CD4-positive, CD25-positive, alpha-beta regulatory T cell (primary cell): ENCODE results near the gene LHX5. TPM values are rescaled to one million over a fixed set of nuclear protein-coding genes. Genes with fewer than 3 reads are reported as not detected.
A peak's percentile ranks its signal among the peaks of the same experiment; 100 is the strongest.

ENCODE experiments used
- ATAC-seq, 2 donors: fragments of 150-1000 bp; cut with Tn5 transposase; one replicate each; pipeline ENCODE4 v1.10.0; 2021; ENCODE audit warnings: low read depth in 2 of 2, moderate number of reproducible peaks in 2 of 2, moderate library complexity in 1 of 2
- DNase-seq, 3 donors: peaks; one replicate each; pipeline versions ENCODE4 v3.0.0 to v3.0.0-alpha.2; 2012 to 2022; ENCODE audit warnings: mixed read lengths in 1 of 3
- H3K27ac ChIP-seq: one replicate; pipeline ENCODE4 v1.7.0; 2013; ENCODE audit warnings: mild to moderate bottlenecking, low read length; ENCODE audit not compliant: insufficient read depth, poor library complexity, severe bottlenecking
- H3K27me3 ChIP-seq: one replicate; pipeline ENCODE4 v1.7.0; 2013; ENCODE audit warnings: low read length; ENCODE audit not compliant: control insufficient read depth, insufficient read depth
- H3K36me3 ChIP-seq: one replicate; pipeline ENCODE4 v1.7.0; 2013; ENCODE audit warnings: mild to moderate bottlenecking, low read length, moderate library complexity; ENCODE audit not compliant: control insufficient read depth, insufficient read depth
- H3K4me1 ChIP-seq: 2 replicates; pipeline ENCODE4 v1.7.0; 2013; ENCODE audit warnings: mild to moderate bottlenecking, low read length; ENCODE audit not compliant: insufficient read depth, control insufficient read depth, poor library complexity, severe bottlenecking
- H3K4me3 ChIP-seq: one replicate; pipeline ENCODE4 v1.7.0; 2013; ENCODE audit warnings: low read depth, mild to moderate bottlenecking, low read length, moderate library complexity
- H3K9me3 ChIP-seq, 2 experiments: 1 replicate in 1 of 2; 2 replicates in 1 of 2; pipeline ENCODE4 v1.7.0; 2013; ENCODE audit warnings: low read length in 2 of 2, mild to moderate bottlenecking in 1 of 2, moderate library complexity in 1 of 2; ENCODE audit not compliant: control insufficient read depth in 2 of 2
- H3K27ac Mint-ChIP-seq, 3 donors: one replicate each; pipeline ENCODE4 v1.8.0; 2020 to 2022; ENCODE audit warnings: mild to moderate bottlenecking in 3 of 3, mixed read lengths in 3 of 3, moderate library complexity in 2 of 3
- H3K27me3 Mint-ChIP-seq: one replicate; pipeline ENCODE4 v1.8.0; 2022; ENCODE audit warnings: mild to moderate bottlenecking, mixed read lengths
- H3K36me3 Mint-ChIP-seq: one replicate; pipeline ENCODE4 v1.8.0; 2020; ENCODE audit warnings: mixed read lengths
- H3K4me1 Mint-ChIP-seq, 4 donors: one replicate each; pipeline ENCODE4 v1.8.0; 2020 to 2022; ENCODE audit warnings: mixed read lengths in 4 of 4, mild to moderate bottlenecking in 1 of 4
- H3K4me3 Mint-ChIP-seq, 4 donors: one replicate each; pipeline ENCODE4 v1.8.0; 2020 to 2022; ENCODE audit warnings: mild to moderate bottlenecking in 4 of 4, mixed read lengths in 4 of 4, moderate library complexity in 3 of 4
- H3K9me3 Mint-ChIP-seq, 7 donors: one replicate each; pipeline ENCODE4 v1.8.0; 2020 to 2022; ENCODE audit warnings: mixed read lengths in 7 of 7, mild to moderate bottlenecking in 3 of 7, moderate library complexity in 2 of 7
- polyA plus RNA-seq, 4 donors: library from polyadenylated mRNA; unstranded; fragments of 300-500 nt; fragmentation: Illumina TruSeq; gene quantifications; one replicate each; pipeline ENCODE4 v1.2.3, GENCODE V29; 2021
- total RNA-seq: library from RNA; stranded (reverse); gene quantifications from one replicate; pipeline ENCODE4 v1.2.3, GENCODE V29; 2022

Gene LHX5
- not detected for total RNA-seq
- polyA plus RNA-seq: not detected

DNA sequence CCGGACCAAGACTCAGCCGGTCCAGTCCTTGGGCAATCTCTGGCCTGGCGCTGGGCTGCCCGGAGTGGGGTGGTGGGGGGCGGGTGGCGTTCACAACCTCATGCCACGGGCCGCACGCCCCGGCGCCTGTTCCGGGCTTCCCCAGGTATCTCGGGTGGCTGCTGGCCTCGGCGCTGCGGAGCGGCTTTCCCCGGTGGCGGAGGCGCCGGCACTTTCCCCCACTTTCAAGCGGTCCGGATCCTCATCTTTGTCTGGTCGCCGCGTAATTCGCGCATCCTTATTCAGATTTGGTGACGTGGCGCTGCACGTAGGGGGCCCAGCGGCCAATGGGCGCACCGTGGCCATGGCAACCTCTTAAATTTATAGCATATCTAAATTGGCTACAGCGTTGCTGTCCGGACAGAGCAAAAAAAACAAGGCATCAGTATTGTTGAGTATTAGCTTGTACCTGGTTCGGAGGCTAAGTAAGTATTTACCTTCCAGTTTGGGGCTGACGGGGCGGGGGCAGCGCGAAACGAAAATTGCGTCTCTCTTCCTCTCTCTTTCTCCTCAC lies at the start of gene LHX5:
LHX5 (minus strand) TSS at position 253 of the 553 bp plus-strand sequence. CDS start 373 bp downstream, outside the sequence.
- Mint-ChIP-seq H3K4me1 (peaks cover 0 to 30% (median 8%) of the 10 kb centered on the region in 4 donors), H3K4me3 (no peak within 1 kb of the TSS), H3K27me3 (peaks cover 62% of the 10 kb centered on the region), H3K9me3 (peaks cover 0 to 5% (median 0%) of the 10 kb centered on the region in 7 donors), H3K27ac (no peak within 1 kb of the TSS), H3K36me3 (no peaks in the 10 kb centered on the region)
- no peaks in the 10 kb centered on the region for H3K9me3 ChIP-seq
- ATAC-seq (no peak), DNase-seq (no peak)
- H3K27me3 ChIP-seq: peaks cover 26% of the 10 kb centered on the region
- no peak within 1 kb of the TSS for H3K4me3 ChIP-seq
- H3K4me1 ChIP-seq: peaks cover 4% of the 10 kb centered on the region
- no peak within 1 kb of the TSS for H3K27ac ChIP-seq
- no peaks in the 10 kb centered on the region for H3K36me3 ChIP-seq

DNA sequence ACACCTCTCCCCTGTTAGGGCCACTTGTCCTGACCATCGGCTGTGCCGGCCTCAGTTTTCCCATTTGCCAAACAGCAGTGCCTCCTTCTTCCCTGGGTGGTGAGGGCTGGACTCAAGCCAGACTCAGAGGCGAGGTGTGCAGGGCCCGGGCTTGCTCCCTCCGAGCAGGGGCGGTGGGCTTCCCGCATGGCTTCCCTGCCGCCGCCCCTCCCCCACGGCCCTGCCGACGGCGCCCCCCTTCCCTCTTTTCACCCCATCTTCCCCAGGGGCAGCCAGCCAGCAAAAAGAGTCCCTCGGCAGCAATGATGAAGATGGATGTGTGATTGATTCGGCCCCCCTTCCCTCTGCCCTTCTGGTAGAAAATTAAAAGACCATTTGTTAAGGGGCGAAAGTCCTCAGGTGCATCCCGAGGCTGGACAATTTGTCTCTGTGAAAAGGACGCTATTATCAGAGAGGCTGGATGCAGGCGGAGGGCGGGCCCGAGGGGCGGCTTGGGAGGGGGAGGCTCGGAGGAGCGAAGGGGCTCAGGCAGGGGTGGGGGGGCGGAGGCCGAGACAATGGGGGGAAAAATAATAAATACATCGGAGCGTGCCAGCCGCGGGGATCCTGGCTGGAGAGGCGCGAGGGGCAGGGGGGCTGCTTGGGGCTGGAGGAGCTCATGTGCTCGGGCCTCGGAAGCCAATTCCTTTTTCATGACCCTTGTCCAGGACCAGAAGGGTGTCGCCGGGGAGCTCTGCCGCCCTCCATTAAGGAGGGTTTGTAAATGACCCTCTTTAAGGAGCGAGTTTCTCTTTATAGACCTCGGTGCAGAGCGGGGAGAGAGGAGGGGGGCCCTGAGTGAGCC lies 48.0 kb upstream of the LHX5 start:
- Mint-ChIP-seq H3K27ac (no peak overlapping the region), H3K36me3 (no peaks in the 10 kb centered on the region), H3K4me1 (peaks cover 0 to 5% (median 4%) of the 10 kb centered on the region in 4 donors), H3K9me3 (peaks cover 0 to 3% (median 0%) of the 10 kb centered on the region in 7 donors), H3K27me3 (peaks cover 54% of the 10 kb centered on the region), H3K4me3 (no peak overlapping the region)
- no peak overlapping the region for H3K27ac ChIP-seq
- H3K36me3 ChIP-seq: no peaks in the 10 kb centered on the region
- no peaks in the 10 kb centered on the region for H3K9me3 ChIP-seq
- H3K27me3 ChIP-seq: peaks cover 17% of the 10 kb centered on the region
- ATAC-seq (no peak), DNase-seq (no peak)
- no peak overlapping the region for H3K4me3 ChIP-seq
- no peaks in the 10 kb centered on the region for H3K4me1 ChIP-seq

DNA sequence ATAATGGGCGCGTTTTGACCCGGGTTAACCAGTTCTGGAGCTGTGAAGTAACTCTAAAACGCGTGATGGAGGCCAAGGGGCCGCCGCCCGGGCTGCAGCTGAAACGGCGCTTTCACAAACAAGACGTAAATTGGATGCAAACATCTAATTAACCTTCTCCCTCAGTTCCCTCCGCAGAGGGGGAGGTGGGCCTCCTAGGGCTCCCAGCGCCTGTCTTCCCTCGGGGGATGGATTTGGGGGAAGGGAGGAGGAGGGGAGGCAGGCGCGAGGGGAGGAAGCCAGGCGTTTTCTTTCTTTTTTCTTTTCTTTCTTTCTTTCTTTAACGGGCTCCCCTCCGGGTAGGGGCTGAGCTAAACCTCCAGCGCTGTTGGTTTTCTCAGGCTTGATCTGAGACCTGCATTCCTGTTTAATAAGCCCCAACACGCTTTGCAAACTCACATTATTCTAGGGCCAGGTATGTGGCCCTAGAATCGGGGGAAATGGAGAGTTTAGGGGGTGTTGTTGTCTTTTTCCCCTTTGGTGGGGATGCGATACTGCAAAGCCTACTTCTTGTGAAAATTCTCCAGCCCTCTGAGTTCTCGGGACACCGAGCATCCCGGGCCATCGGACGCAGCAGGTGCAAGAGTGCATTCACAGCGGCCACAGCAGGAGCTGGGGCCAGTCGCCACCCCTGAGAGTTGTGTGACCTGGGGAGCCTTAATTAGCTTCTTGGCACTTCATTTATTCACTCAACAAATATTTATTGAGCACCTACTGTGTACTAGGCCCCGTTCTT lies 43.6 kb upstream of the LHX5 start:
- DNase-seq (no peak), ATAC-seq (no peak)
- H3K4me3 Mint-ChIP-seq: no peak overlapping the region
- H3K27me3 ChIP-seq: peaks cover 20% of the 10 kb centered on the region
- H3K4me3 ChIP-seq: no peak overlapping the region
- H3K9me3 ChIP-seq: no peaks in the 10 kb centered on the region
- H3K36me3 ChIP-seq: no peaks in the 10 kb centered on the region
- no peaks in the 10 kb centered on the region for H3K4me1 ChIP-seq
- H3K36me3 Mint-ChIP-seq: no peaks in the 10 kb centered on the region
- H3K27ac ChIP-seq: no peak overlapping the region
- H3K9me3 Mint-ChIP-seq: peaks cover 0 to 3% (median 0%) of the 10 kb centered on the region in 7 donors
- no peak overlapping the region for H3K27ac Mint-ChIP-seq
- H3K4me1 Mint-ChIP-seq: peaks cover 0 to 5% (median 4%) of the 10 kb centered on the region in 4 donors
- H3K27me3 Mint-ChIP-seq: peaks cover 60% of the 10 kb centered on the region

DNA sequence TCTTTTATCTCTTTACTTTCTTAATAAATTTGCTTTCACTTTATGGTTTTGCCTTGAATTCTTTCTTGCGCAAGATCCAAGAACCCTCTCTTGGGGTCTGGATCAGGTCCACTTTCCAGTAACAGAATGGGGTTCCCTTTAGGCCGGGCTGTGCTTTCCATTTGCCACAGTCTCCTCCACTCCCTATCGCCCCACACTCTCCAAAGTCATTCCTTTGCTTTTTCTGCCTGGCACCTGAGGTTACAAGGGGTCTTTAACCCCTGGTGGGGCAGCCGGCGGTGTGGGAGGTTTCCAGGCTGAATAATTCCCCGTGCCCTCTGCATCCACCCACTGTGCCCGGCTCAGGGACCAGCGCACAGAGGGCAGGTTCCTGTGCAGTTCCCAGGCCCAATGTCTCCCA lies 42.9 kb upstream of the LHX5 start:
- no peaks in the 10 kb centered on the region for H3K4me1 ChIP-seq
- H3K9me3 Mint-ChIP-seq: peaks cover 0 to 3% (median 0%) of the 10 kb centered on the region in 7 donors
- H3K4me3 Mint-ChIP-seq: no peak overlapping the region
- no peaks in the 10 kb centered on the region for H3K36me3 Mint-ChIP-seq
- H3K36me3 ChIP-seq: no peaks in the 10 kb centered on the region
- no peaks in the 10 kb centered on the region for H3K9me3 ChIP-seq
- no peak overlapping the region for H3K4me3 ChIP-seq
- H3K27ac Mint-ChIP-seq: no peak overlapping the region
- no peak overlapping the region for H3K27ac ChIP-seq
- DNase-seq (no peak), ATAC-seq (no peak)
- H3K27me3 Mint-ChIP-seq: peaks cover 54% of the 10 kb centered on the region
- H3K4me1 Mint-ChIP-seq: peaks cover 0 to 5% (median 4%) of the 10 kb centered on the region in 4 donors
- H3K27me3 ChIP-seq: peaks cover 20% of the 10 kb centered on the region

DNA sequence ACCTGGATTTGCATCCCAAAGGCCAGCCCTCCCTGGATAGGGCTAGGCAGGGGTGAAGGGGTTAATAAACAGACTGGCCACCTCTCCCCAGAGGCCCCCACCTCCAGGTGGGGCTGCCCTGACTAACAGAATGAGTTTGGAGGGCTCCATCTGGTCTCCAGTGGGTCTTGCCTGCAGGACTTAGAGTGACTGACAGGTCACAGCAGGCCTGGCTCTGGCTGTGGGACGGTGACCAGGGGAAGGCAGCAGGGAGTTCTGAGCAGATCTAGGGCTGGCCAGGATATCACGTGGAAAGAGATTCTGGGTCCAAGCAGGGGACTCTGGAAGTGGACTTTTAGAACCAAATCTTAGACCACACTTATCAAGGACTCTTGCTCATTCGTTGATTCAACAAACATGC lies 40.9 kb upstream of the LHX5 start:
- DNase-seq: no peak
- Histone ChIP-seq H3K27me3 (peaks cover 12% of the 10 kb centered on the region), H3K4me3 (no peak overlapping the region), H3K9me3 (no peaks in the 10 kb centered on the region), H3K4me1 (no peaks in the 10 kb centered on the region), H3K27ac (no peak overlapping the region), H3K36me3 (no peaks in the 10 kb centered on the region)
- no peaks in the 10 kb centered on the region for H3K36me3 Mint-ChIP-seq
- H3K4me3 Mint-ChIP-seq: no peak overlapping the region
- ATAC-seq: no peak
- peaks cover 0 to 5% (median 4%) of the 10 kb centered on the region in 4 donors for H3K4me1 Mint-ChIP-seq
- H3K9me3 Mint-ChIP-seq: peaks cover 0 to 5% (median 0%) of the 10 kb centered on the region in 7 donors
- peaks cover 42% of the 10 kb centered on the region for H3K27me3 Mint-ChIP-seq
- no peak overlapping the region for H3K27ac Mint-ChIP-seq

DNA sequence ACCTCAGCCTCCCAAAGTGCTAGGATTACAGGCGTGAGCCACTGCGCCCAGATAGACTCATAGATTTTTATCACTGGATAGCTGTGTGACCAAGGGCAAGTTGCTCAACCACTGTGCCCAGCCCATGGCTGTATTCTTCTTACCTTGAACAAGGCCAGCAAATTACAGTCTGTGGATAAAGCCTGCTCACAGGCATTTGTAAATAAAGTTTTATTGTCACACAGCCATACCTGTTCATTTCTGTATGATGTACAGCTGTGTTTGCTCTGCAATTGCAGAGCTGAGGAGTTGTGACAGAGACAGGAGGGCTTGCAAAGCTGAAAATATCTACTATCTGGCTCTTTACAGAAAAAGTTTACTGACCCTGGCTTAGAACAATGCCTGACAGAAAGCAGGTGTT lies 35.2 kb upstream of the LHX5 start:
- Histone ChIP-seq H3K36me3 (no peaks in the 10 kb centered on the region), H3K27me3 (peaks cover 3% of the 10 kb centered on the region), H3K27ac (no peak overlapping the region), H3K4me1 (no peaks in the 10 kb centered on the region), H3K9me3 (no peaks in the 10 kb centered on the region), H3K4me3 (no peak overlapping the region)
- Mint-ChIP-seq H3K27me3 (peaks cover 17% of the 10 kb centered on the region), H3K36me3 (no peaks in the 10 kb centered on the region), H3K9me3 (peaks cover 0 to 7% (median under 1%) of the 10 kb centered on the region in 7 donors), H3K27ac (no peak overlapping the region), H3K4me1 (no peaks in the 10 kb centered on the region), H3K4me3 (no peak overlapping the region)
- DNase-seq (no peak), ATAC-seq (no peak)

DNA sequence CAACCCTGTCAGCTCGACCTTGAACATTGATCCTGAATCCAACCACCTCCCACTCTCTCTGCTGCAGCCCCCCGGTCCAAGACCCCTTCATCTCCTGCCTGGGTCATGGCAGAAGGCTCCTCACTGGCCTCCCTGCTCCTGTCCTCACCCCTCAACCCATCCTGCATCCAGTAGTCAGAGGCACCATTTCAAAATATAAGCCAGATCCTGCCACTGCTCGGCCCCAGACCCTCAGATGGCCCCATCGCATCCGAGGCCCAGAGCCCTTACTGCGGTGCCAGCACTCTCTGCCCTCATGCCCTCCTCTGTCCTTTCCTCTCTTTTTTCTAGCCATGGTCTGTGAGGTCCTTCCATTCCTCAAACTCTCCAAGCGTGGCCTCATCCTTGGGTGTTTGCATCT lies 34.3 kb upstream of the LHX5 start:
- Mint-ChIP-seq H3K9me3 (peaks cover 0 to 7% (median 2%) of the 10 kb centered on the region in 7 donors), H3K27ac (peak overlapping the region in 1 of 3 donors; percentile 54), H3K27me3 (peaks cover 11% of the 10 kb centered on the region), H3K4me1 (no peaks in the 10 kb centered on the region), H3K36me3 (no peaks in the 10 kb centered on the region), H3K4me3 (no peak overlapping the region)
- ATAC-seq: no peak
- Histone ChIP-seq H3K9me3 (no peaks in the 10 kb centered on the region), H3K4me3 (no peak overlapping the region), H3K27ac (no peak overlapping the region), H3K27me3 (peaks cover 9% of the 10 kb centered on the region), H3K4me1 (no peaks in the 10 kb centered on the region), H3K36me3 (no peaks in the 10 kb centered on the region)
- DNase-seq: no peak
